Right cardiac atrium (tissue), 5 donors: Measurements from ENCODE around the gene STAT4. TPM values are rescaled to one million over a fixed set of nuclear protein-coding genes. Genes with fewer than 3 reads are reported as not detected.

Experiments
- ATAC-seq, 2 donors: fragments of 200-7000 bp; cut with Tn5 transposase; one replicate each; pipeline versions ENCODE4 v1.8.0 to v1.9.1; 2020; ENCODE audit warnings: moderate library complexity in 2 of 2, mild to moderate bottlenecking in 1 of 2
- DNase-seq, 3 donors: peaks; one replicate each; pipeline ENCODE4 v3.0.0-alpha.2; 2020
- H3K27ac ChIP-seq: one replicate; pipeline ENCODE4 v1.5.1; 2013; ENCODE audit warnings: mild to moderate bottlenecking, low read length, control low read depth, moderate library complexity
- H3K27me3 ChIP-seq: one replicate; pipeline ENCODE4 v1.6.1; 2013; ENCODE audit not compliant: control insufficient read depth, insufficient read depth
- H3K4me1 ChIP-seq: one replicate; pipeline ENCODE4 v1.6.1; 2013; ENCODE audit warnings: low read length; ENCODE audit not compliant: control insufficient read depth, insufficient read depth
- H3K4me3 ChIP-seq: one replicate; pipeline ENCODE4 v1.5.1; 2013; ENCODE audit warnings: low read length, control low read depth
- H3K9me3 ChIP-seq: one replicate; pipeline ENCODE4 v1.6.1; 2013; ENCODE audit warnings: low read length; ENCODE audit not compliant: control insufficient read depth
- WGBS: extraction: QIAGEN DNeasy Blood & Tissue Kit; methylation state at CpG from one replicate; pipeline ENCODE4 v1.1.7; 2013; 5-methylcytosine and 5-hydroxymethylcytosine counted together
- intact Hi-C, 4 donors: fragments of 100-400 bp; cut with DNase I; formaldehyde crosslinking; loops; one replicate each; pipeline versions ENCODE4 v1.11.0 to v1.14.0; 2022 to 2023
- polyA plus RNA-seq: library from polyadenylated mRNA; stranded (reverse); fragments of 200-250 nt; gene quantifications from one replicate; pipeline ENCODE4 v1.2.3, GENCODE V29; 2013
- total RNA-seq, 4 donors: library from RNA; stranded (reverse); fragmentation: NEBNext Ultra II Directional; extraction: Animal tissue kit (Norgen Biotek cat#: 25700); gene quantifications; one replicate each; pipeline ENCODE4 v1.2.1, GENCODE V29; 2021
- donor health status: healthy with polysubstance abuse.
- donor health status: DM: no; HTN: yes; CAD: no.
- donor health status: DM: no; HTN: no; CAD: no.
- donor health status: DM: no; HTN: yes; CAD: no; lungs with severe emphysema.
- donor health status: DM: yes; HTN: yes; CAD: no.

The STAT4 gene
- total and polyA plus RNA-seq, 5 donors, result 7.0 to 27.0 (median 18.2) TPM

GRCh38 chr2:191145769-191146471 lies 4.9 kb downstream of the STAT4 start:
- Histone ChIP-seq H3K27ac (no peak overlapping the region), H3K27me3 (no peaks in the 10 kb centered on the region), H3K4me3 (no peak overlapping the region), H3K9me3 (no peaks in the 10 kb centered on the region), H3K4me1 (no peaks in the 10 kb centered on the region)
- ATAC-seq (no peak), DNase-seq (no peak)
- intact Hi-C loops, result no loop called here
- 94% methylated on average over 4 of the region's 4 CpGs for WGBS

GRCh38 chr2:191144217-191144616 lies 6.6 kb downstream of the STAT4 start:
- DNase-seq (no peak), ATAC-seq (no peak)
- intact Hi-C loops, result no loop called here
- H3K27ac ChIP-seq, result no peak overlapping the region
- no peak overlapping the region for H3K4me3 ChIP-seq
- no peaks in the 10 kb centered on the region for H3K27me3 ChIP-seq
- H3K4me1 ChIP-seq, result no peaks in the 10 kb centered on the region
- 88% methylated on average over 4 of the region's 4 CpGs for WGBS
- no peaks in the 10 kb centered on the region for H3K9me3 ChIP-seq

- Histone ChIP-seq H3K27ac (no peak overlapping the region), H3K4me3 (no peak overlapping the region), H3K27me3 (no peaks in the 10 kb centered on the region), H3K9me3 (no peaks in the 10 kb centered on the region), H3K4me1 (no peaks in the 10 kb centered on the region)
- DNase-seq (no peak), ATAC-seq (no peak)
- intact Hi-C loops, result no loop called here
- WGBS, result 97% methylated on average over 1 of the region's 1 CpG
Observed at GRCh38 chr2:191143791-191144190, 7.0 kb downstream of the STAT4 start.

GRCh38 chr2:191128911-191129304 lies 21.9 kb downstream of the STAT4 start:
- Histone ChIP-seq H3K9me3 (no peaks in the 10 kb centered on the region), H3K27ac (no peak overlapping the region), H3K27me3 (no peaks in the 10 kb centered on the region), H3K4me1 (no peaks in the 10 kb centered on the region), H3K4me3 (no peak overlapping the region)
- intact Hi-C loops, result no loop called here
- ATAC-seq, result no peak
- WGBS, result 76% methylated on average over 2 of the region's 2 CpGs
- DNase-seq, result no peak

GRCh38 chr2:191128172-191128910 lies 22.5 kb downstream of the STAT4 start:
- Histone ChIP-seq H3K27ac (no peak overlapping the region), H3K27me3 (no peaks in the 10 kb centered on the region), H3K4me3 (no peak overlapping the region), H3K9me3 (no peaks in the 10 kb centered on the region), H3K4me1 (no peaks in the 10 kb centered on the region)
- no peak for ATAC-seq
- 68% methylated on average over 8 of the region's 8 CpGs for WGBS
- intact Hi-C loops, result no loop called here
- no peak for DNase-seq

GRCh38 chr2:191127235-191127634 lies 23.6 kb downstream of the STAT4 start:
- Histone ChIP-seq H3K4me3 (no peak overlapping the region), H3K4me1 (no peaks in the 10 kb centered on the region), H3K9me3 (no peaks in the 10 kb centered on the region), H3K27ac (no peak overlapping the region), H3K27me3 (no peaks in the 10 kb centered on the region)
- no peak for DNase-seq
- no peak for ATAC-seq
- WGBS, result 92% methylated on average over 3 of the region's 3 CpGs
- intact Hi-C loops, result no loop called here

GRCh38 chr2:191126386-191127085 lies 24.3 kb downstream of the STAT4 start:
- intact Hi-C loops, result no loop called here
- WGBS, result 51% methylated on average over 4 of the region's 4 CpGs
- DNase-seq (no peak), ATAC-seq (no peak)
- Histone ChIP-seq H3K4me3 (no peak overlapping the region), H3K27me3 (no peaks in the 10 kb centered on the region), H3K4me1 (no peaks in the 10 kb centered on the region), H3K27ac (no peak overlapping the region), H3K9me3 (no peaks in the 10 kb centered on the region)

- DNase-seq, result no peak
- ATAC-seq, result no peak
- H3K27ac ChIP-seq, result no peak overlapping the region
- no peak overlapping the region for H3K4me3 ChIP-seq
- no peaks in the 10 kb centered on the region for H3K4me1 ChIP-seq
- H3K9me3 ChIP-seq, result no peaks in the 10 kb centered on the region
- H3K27me3 ChIP-seq, result no peaks in the 10 kb centered on the region
- WGBS, result 42% methylated on average over 2 of the region's 2 CpGs
- intact Hi-C loops, result no loop called here
Observed at GRCh38 chr2:191125646-191126045, 25.1 kb downstream of the STAT4 start.

GRCh38 chr2:191122638-191123294 lies 28.0 kb downstream of the STAT4 start:
- WGBS, result 93% methylated on average over 2 of the region's 2 CpGs
- Histone ChIP-seq H3K4me1 (no peaks in the 10 kb centered on the region), H3K27ac (no peak overlapping the region), H3K27me3 (no peaks in the 10 kb centered on the region), H3K4me3 (no peak overlapping the region), H3K9me3 (no peaks in the 10 kb centered on the region)
- no peak for ATAC-seq
- intact Hi-C loops, result no loop called here
- no peak for DNase-seq

GRCh38 chr2:191117341-191117740 lies 33.5 kb downstream of the STAT4 start:
- intact Hi-C loops, result no loop called here
- DNase-seq, result no peak
- Histone ChIP-seq H3K4me3 (no peak overlapping the region), H3K27ac (no peak overlapping the region), H3K4me1 (no peaks in the 10 kb centered on the region), H3K9me3 (no peaks in the 10 kb centered on the region), H3K27me3 (no peaks in the 10 kb centered on the region)
- 52% methylated on average over 3 of the region's 3 CpGs for WGBS
- no peak for ATAC-seq

- ATAC-seq (no peak), DNase-seq (no peak)
- 77% methylated on average over 2 of the region's 2 CpGs for WGBS
- Histone ChIP-seq H3K4me1 (no peaks in the 10 kb centered on the region), H3K27ac (no peak overlapping the region), H3K9me3 (no peaks in the 10 kb centered on the region), H3K4me3 (no peak overlapping the region), H3K27me3 (no peaks in the 10 kb centered on the region)
- intact Hi-C loops, result no loop called here
Observed at GRCh38 chr2:191115804-191116203, 35.0 kb downstream of the STAT4 start.
